Measurements from ENCODE around the gene TLNRD1.

The TLNRD1 gene

DNA sequence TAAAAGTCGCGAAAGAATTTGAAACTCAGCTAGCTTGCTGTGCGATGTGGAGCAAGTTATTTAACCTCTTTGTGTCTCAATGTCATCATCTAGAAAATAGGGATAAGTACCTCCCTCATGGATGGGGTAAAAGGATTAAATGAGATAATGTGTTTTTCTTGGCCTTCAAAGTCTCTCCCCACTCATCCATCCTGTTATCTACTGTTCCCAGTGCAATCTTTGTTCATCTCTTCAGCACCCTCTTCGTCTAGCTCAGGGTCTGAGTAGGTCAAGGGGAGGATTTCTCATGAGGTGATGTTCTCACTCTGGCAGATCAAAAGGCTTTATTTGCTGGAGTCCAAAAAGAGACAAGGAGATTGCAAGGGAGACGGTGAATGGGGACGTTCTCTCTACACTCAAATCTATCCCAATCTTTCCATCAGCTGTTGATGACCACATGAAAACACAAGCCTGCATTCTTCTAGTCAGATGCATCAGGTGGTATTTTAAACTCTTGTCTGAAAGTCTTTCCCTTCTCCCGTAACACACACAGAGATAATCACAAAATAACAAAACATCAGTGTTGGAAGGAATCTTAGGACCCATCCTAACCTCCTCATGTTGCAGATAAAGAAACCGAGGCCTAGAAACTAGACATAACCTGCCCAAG, 12.5 kb upstream of the TLNRD1 start:
- no peak overlapping the region for H3K27ac ChIP-seq
- no peak for DNase-seq (ENCODE audit: low spot score)
- TF ChIP-seq, protein P1, sequence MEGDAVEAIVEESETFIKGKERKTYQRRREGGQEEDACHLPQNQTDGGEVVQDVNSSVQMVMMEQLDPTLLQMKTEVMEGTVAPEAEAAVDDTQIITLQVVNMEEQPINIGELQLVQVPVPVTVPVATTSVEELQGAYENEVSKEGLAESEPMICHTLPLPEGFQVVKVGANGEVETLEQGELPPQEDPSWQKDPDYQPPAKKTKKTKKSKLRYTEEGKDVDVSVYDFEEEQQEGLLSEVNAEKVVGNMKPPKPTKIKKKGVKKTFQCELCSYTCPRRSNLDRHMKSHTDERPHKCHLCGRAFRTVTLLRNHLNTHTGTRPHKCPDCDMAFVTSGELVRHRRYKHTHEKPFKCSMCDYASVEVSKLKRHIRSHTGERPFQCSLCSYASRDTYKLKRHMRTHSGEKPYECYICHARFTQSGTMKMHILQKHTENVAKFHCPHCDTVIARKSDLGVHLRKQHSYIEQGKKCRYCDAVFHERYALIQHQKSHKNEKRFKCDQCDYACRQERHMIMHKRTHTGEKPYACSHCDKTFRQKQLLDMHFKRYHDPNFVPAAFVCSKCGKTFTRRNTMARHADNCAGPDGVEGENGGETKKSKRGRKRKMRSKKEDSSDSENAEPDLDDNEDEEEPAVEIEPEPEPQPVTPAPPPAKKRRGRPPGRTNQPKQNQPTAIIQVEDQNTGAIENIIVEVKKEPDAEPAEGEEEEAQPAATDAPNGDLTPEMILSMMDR (IDR thresholded peaks at IDR 0.05) = no peak
- peak overlapping the region; percentile 97 for H3K4me3 ChIP-seq

GRCh38 chr15:80989081-80989517, 11.6 kb upstream of the TLNRD1 start:
- TF ChIP-seq, protein P1 (IDR thresholded peaks at IDR 0.05) = no peak
- Histone ChIP-seq H3K4me3 (peak overlapping the region; percentile 97), H3K27ac (peak overlapping the region; percentile 86 to 97)
- DNase-seq (ENCODE audit: low spot score) = no peak

- Histone ChIP-seq H3K27ac (peak within 1 kb of the TSS; percentile 86 to 97), H3K4me3 (peak within 1 kb of the TSS; percentile 97)
- TF ChIP-seq, protein P1 (IDR thresholded peaks at IDR 0.05) = no peak
- DNase-seq (ENCODE audit: low spot score) = peak; percentile 98
Observed at GRCh38 chr15:80989518-80990478, 10.9 kb upstream of the TLNRD1 start, which contains the start of gene MESD. Gene MESD, minus strand, starts transcription at chr15:80989819. Its CDS starts 28 bp downstream, at chr15:80989791.

DNA sequence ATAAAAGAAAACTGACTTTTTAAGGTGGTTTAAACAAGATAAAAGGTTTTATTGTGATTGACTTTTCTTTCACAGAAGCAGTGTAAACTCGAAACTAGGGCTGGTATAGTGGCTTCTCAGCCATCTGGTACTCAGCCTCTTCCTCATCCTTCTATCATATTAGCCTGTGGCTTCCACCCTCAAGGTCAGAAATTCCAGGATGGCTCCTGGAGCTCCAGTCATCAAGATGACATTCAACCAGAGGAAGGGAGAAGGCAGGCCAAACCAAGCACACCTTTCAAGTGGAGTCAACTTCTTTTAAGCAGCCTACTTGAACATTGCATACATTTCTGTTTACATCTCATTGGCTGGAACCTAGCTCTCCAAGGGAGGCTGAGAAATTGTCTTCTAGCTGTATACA, 9.8 kb upstream of the TLNRD1 start:
- Histone ChIP-seq H3K4me3 (no peak overlapping the region), H3K27ac (peak overlapping the region; percentile 86 to 97)
- TF ChIP-seq, protein P1 (IDR thresholded peaks at IDR 0.05) = no peak
- DNase-seq (ENCODE audit: low spot score) = no peak

- DNase-seq (ENCODE audit: low spot score) = peak; percentile 80
- H3K4me3 ChIP-seq = no peak overlapping the region
- peak overlapping the region; percentile 86 to 97 for H3K27ac ChIP-seq
- TF ChIP-seq, protein P1 (IDR thresholded peaks at IDR 0.05) = no peak
Observed at GRCh38 chr15:80991421-80991820, 9.3 kb upstream of the TLNRD1 start.

DNA sequence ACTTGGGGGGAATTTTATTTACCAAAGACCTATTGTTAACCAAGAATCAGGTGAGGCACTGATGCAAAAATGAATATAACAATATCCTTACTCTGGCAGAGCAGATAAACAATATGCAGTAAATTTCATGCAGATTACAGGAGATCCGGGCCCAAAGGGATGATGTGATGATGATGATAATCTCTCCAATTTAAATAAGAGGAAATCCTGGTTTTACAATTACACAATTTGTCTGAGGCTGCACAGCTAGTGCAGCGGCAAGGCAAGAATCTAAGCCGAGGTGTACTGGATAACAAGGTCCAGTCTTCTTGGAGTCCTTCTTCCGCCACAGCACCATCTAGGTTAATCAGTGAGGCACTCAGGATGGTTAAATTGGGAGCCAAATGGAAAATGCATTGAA, 8.7 kb upstream of the TLNRD1 start:
- TF ChIP-seq, protein P1 (IDR thresholded peaks at IDR 0.05) = no peak
- Histone ChIP-seq H3K4me3 (no peak overlapping the region), H3K27ac (peak overlapping the region in 1 of 2 donors; percentile 97)
- DNase-seq (ENCODE audit: low spot score) = no peak

Data from coronary artery (tissue), 2 donors.